ENCODE results near the gene LDLRAP1.

- TF ChIP-seq ELF1 (IDR thresholded peaks at IDR 0.05; ENCODE audit: borderline replicate concordance, low read depth) (no peak), YY1 (IDR thresholded peaks at IDR 0.05; ENCODE audit: extremely low read depth, insufficient replicate concordance, low read depth, low read length) (no peak), POLR2A (IDR thresholded peaks at IDR 0.05; ENCODE audit: borderline replicate concordance, extremely low read depth, insufficient read depth, insufficient read length) (no peak), CTCF (IDR thresholded peaks at IDR 0.05 in 2 of 3, conservative IDR thresholded peaks at IDR 0.05 in 1 of 3; ENCODE audit: borderline replicate concordance in 1 of 3, insufficient read depth in 1 of 3, low read depth in 2 of 3, low read length in 2 of 3) (no peak), FOSL1 (IDR thresholded peaks at IDR 0.05; ENCODE audit: low read depth) (no peak), EZH2phosphoT487 (IDR thresholded peaks at IDR 0.05; ENCODE audit: borderline replicate concordance) (no peak)
Measured at GRCh38 chr1:25541889-25542658, 1.3 kb upstream of the LDLRAP1 start.

Data from HCT116 (cell line).